Smooth muscle cell (in vitro differentiated cells): Measurements from ENCODE around the gene CCSER1. TPM values are rescaled to one million over a fixed set of nuclear protein-coding genes. Genes with fewer than 3 reads are reported as not detected.

Source experiments
- DNase-seq: peaks from one replicate; lab custom pipeline; 2025; ENCODE audit not compliant: unreplicated experiment; lab: John Stamatoyannopoulos, UW
- H2AFZ ChIP-seq: fragments of 200-600 bp; sonication (generic); 2 replicates; pipeline ENCODE4 v1.6.0; 2016; ENCODE audit warnings: antibody characterized with exemption, low read depth, mild to moderate bottlenecking
- H3F3A ChIP-seq: fragments of 200-600 bp; sonication (generic); 2 replicates; pipeline ENCODE4 v1.6.0; 2017; ENCODE audit warnings: antibody characterized with exemption, low read depth
- H3K27ac ChIP-seq: fragments of 200-600 bp; sonication (generic); 2 replicates; pipeline ENCODE4 v1.5.1; 2016; ENCODE audit warnings: low read depth, mild to moderate bottlenecking
- H3K27me3 ChIP-seq: fragments of 200-600 bp; sonication (generic); 2 replicates; pipeline ENCODE4 v1.6.1; 2016; ENCODE audit warnings: low read depth, mild to moderate bottlenecking
- H3K36me3 ChIP-seq: fragments of 200-600 bp; sonication (generic); 2 replicates; pipeline ENCODE4 v1.5.1; 2016; ENCODE audit warnings: low read depth
- H3K4me1 ChIP-seq: fragments of 200-600 bp; sonication (generic); 2 replicates; pipeline ENCODE4 v1.5.1; 2016; ENCODE audit warnings: low read depth
- H3K4me2 ChIP-seq: fragments of 200-600 bp; sonication (generic); 2 replicates; pipeline ENCODE4 v1.6.0; 2016; ENCODE audit warnings: mild to moderate bottlenecking
- H3K4me3 ChIP-seq: fragments of 200-600 bp; sonication (generic); 2 replicates; pipeline ENCODE4 v1.5.1; 2016; ENCODE audit warnings: mild to moderate bottlenecking
- H3K79me2 ChIP-seq: fragments of 200-600 bp; sonication (generic); 2 replicates; pipeline ENCODE4 v1.6.0; 2016; ENCODE audit warnings: low read depth, mild to moderate bottlenecking
- H3K9ac ChIP-seq: fragments of 200-600 bp; sonication (generic); 2 replicates; pipeline ENCODE4 v1.6.0; 2016; ENCODE audit warnings: low read depth
- H3K9me3 ChIP-seq: fragments of 200-600 bp; sonication (generic); replicated peaks from 2 replicates; pipeline ENCODE4 v1.5.1; 2016; ENCODE audit warnings: low read depth
- H4K20me1 ChIP-seq: fragments of 200-600 bp; sonication (generic); 2 replicates; pipeline ENCODE4 v1.6.0; 2016; ENCODE audit warnings: low read depth
- WGBS: methylation state at CpG from one replicate; pipeline ENCODE4 v1.1.7; 2016; ENCODE audit warnings: low lambda C conversion rate; 5-methylcytosine and 5-hydroxymethylcytosine counted together
- polyA plus RNA-seq: library from polyadenylated mRNA; unstranded; fragments of >200 nt; fragmentation: Nextera tagmentation; extraction: Ambion mirVana; gene quantifications from 2 replicates; pipeline ENCODE4 v1.2.1, GENCODE V29; 2016
- total RNA-seq: library from RNA; depleted of rRNA; stranded (reverse); fragments of >200 nt; gene quantifications from 2 replicates; pipeline ENCODE4 v1.2.3, GENCODE V29; 2014
- TF ChIP-seq, protein P1 (sequence below): fragments of 200-600 bp; sonication (generic); IDR thresholded peaks from 2 replicates; pipeline ENCODE4 v1.5.1; 2017; ENCODE audit warnings: borderline replicate concordance, mild to moderate bottlenecking, antibody characterized with exemption; ENCODE audit not compliant: insufficient read depth, poor library complexity, severe bottlenecking

CCSER1 gene
- total and polyA plus RNA-seq, 2 experiments from 2014 or later = 0.76 TPM; not detected in 1

DNA sequence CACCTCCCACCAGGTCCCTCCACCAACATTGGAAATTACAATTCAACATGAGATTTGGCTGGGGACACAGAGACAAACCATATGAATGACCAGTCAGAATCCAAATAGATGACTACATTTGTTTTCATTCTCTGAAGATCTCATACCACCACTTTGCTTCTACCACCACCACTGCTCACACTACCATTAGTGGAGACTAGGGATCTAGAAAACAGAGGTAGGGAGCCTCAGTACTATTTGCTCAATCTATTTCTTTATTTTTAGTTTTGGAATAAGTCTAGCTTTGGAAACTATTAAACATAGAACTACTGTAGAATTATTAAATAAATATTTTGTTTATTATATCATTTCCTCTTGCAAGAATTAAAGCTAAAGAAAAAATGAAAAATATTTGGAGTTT, 727.9 kb downstream of the CCSER1 start:
- DNase-seq = no peak
- no peak overlapping the region for H2AFZ ChIP-seq
- H3K4me1 ChIP-seq = no peaks in the 10 kb centered on the region
- TF ChIP-seq, protein P1, sequence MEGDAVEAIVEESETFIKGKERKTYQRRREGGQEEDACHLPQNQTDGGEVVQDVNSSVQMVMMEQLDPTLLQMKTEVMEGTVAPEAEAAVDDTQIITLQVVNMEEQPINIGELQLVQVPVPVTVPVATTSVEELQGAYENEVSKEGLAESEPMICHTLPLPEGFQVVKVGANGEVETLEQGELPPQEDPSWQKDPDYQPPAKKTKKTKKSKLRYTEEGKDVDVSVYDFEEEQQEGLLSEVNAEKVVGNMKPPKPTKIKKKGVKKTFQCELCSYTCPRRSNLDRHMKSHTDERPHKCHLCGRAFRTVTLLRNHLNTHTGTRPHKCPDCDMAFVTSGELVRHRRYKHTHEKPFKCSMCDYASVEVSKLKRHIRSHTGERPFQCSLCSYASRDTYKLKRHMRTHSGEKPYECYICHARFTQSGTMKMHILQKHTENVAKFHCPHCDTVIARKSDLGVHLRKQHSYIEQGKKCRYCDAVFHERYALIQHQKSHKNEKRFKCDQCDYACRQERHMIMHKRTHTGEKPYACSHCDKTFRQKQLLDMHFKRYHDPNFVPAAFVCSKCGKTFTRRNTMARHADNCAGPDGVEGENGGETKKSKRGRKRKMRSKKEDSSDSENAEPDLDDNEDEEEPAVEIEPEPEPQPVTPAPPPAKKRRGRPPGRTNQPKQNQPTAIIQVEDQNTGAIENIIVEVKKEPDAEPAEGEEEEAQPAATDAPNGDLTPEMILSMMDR = no peak
- no peaks in the 10 kb centered on the region for H3K79me2 ChIP-seq
- no peak overlapping the region for H3K27ac ChIP-seq
- H4K20me1 ChIP-seq = no peaks in the 10 kb centered on the region
- no peaks in the 10 kb centered on the region for H3K27me3 ChIP-seq
- H3F3A ChIP-seq = no peaks in the 10 kb centered on the region
- H3K4me3 ChIP-seq = no peak overlapping the region
- no peaks in the 10 kb centered on the region for H3K9me3 ChIP-seq
- H3K4me2 ChIP-seq = no peak overlapping the region
- no peak overlapping the region for H3K9ac ChIP-seq
- no peaks in the 10 kb centered on the region for H3K36me3 ChIP-seq

DNA sequence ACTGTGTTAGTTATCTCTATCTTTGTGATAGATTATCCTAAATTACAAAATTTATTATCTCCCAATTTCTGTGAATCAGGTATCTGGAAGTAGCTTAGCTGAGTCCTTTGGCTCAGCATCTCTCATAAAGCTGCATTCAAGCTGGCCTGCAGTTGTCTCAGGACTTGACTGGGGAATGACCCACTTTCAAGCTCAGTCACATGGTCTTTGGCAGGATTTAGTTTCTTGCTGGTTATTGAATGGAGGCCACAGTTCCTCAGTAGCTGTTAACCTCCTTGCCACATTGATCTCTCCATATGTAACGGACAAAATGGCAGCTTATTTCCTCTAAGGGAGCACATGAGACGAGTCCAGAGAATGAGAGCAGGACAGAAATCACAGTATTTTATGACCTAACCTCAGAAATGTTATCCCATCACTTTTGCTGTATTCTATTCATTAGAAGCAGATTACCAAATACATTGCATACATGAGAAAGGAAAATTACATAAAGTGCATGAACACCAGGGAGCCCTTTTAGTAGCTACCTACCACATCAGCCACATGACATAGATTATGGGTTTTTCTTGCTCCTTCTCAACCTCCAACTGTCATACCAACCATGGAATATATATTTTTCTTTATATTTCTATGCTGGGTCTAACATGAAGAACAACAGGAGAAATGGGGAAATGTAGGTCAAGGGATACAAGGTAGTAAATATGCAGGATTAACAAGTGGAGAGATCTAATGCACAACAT, 730.1 kb downstream of the CCSER1 start:
- no peak overlapping the region for H3K4me2 ChIP-seq
- DNase-seq = no peak
- H3K36me3 ChIP-seq = no peaks in the 10 kb centered on the region
- H3K9ac ChIP-seq = no peak overlapping the region
- H3K4me1 ChIP-seq = no peaks in the 10 kb centered on the region
- H3K9me3 ChIP-seq = no peaks in the 10 kb centered on the region
- TF ChIP-seq, protein P1 = no peak
- H3K27me3 ChIP-seq = no peaks in the 10 kb centered on the region
- no peak overlapping the region for H2AFZ ChIP-seq
- H3F3A ChIP-seq = no peaks in the 10 kb centered on the region
- H3K4me3 ChIP-seq = no peak overlapping the region
- H4K20me1 ChIP-seq = no peaks in the 10 kb centered on the region
- no peak overlapping the region for H3K27ac ChIP-seq
- WGBS = 85% methylated on average over 2 of the region's 2 CpGs
- H3K79me2 ChIP-seq = no peaks in the 10 kb centered on the region

DNA sequence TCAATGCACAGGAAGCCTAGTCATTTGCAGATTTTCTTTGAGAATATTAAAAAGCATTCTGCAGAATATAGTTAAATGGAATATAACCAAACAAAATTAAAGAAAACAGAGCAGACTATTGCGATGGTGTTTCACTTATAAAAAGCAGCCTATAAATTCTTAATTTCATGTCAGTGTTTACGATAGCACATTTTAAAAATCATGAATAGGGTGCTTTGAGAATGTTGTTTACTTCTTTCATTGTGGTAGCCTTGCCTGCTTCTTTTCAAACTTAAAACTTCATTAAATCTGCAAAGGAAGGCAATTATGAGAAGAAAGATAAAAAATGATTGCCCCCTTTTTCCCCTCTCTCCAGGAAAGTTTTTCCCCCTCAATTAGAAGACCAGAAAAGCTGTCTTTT, 748.6 kb downstream of the CCSER1 start:
- no peak overlapping the region for H3K4me3 ChIP-seq
- WGBS = 72% methylated on average over 2 of the region's 2 CpGs

More for the DNA sequence above, 748.6 kb downstream of the CCSER1 start:
- Histone ChIP-seq H4K20me1 (no peaks in the 10 kb centered on the region), H3F3A (no peaks in the 10 kb centered on the region), H3K27ac (no peak overlapping the region), H3K9me3 (no peaks in the 10 kb centered on the region), H3K79me2 (no peaks in the 10 kb centered on the region), H2AFZ (no peak overlapping the region), H3K4me1 (no peaks in the 10 kb centered on the region), H3K9ac (no peak overlapping the region), H3K27me3 (no peaks in the 10 kb centered on the region), H3K36me3 (no peaks in the 10 kb centered on the region), H3K4me2 (no peak overlapping the region)
- TF ChIP-seq, protein P1 = no peak
- no peak for DNase-seq
